Mucosa of rectum (tissue), 2 donors: ENCODE measurements around the gene GJB4.
A peak's percentile ranks its signal among the peaks of the same experiment; 100 is the strongest.
"Not testable (repeated sequence)": the region's sequence is repeated elsewhere in the genome, so short reads cannot be mapped to it uniquely, and the experiment has no call there.

Experiments used
- H3K27ac ChIP-seq, 2 donors: one replicate each; pipeline ENCODE4 v1.7.0; 2013; ENCODE audit warnings: inconsistent platforms in 2 of 2, low read depth in 2 of 2, low read length in 2 of 2
- H3K27me3 ChIP-seq, 2 donors: one replicate each; pipeline ENCODE4 v1.7.0; 2013; ENCODE audit warnings: low read length in 2 of 2; ENCODE audit not compliant: control insufficient read depth in 2 of 2, insufficient read depth in 2 of 2
- H3K36me3 ChIP-seq, 2 donors: one replicate each; pipeline ENCODE4 v1.7.0; 2013; ENCODE audit warnings: low read length in 2 of 2; ENCODE audit not compliant: control insufficient read depth in 2 of 2, insufficient read depth in 2 of 2
- H3K4me1 ChIP-seq, 2 donors: one replicate each; pipeline ENCODE4 v1.7.0; 2013; ENCODE audit warnings: low read length in 2 of 2, mild to moderate bottlenecking in 1 of 2; ENCODE audit not compliant: control insufficient read depth in 2 of 2, insufficient read depth in 2 of 2
- H3K4me3 ChIP-seq, 2 donors: one replicate each; pipeline ENCODE4 v1.7.0; 2013; ENCODE audit warnings: low read length in 2 of 2
- H3K9ac ChIP-seq, 2 donors: one replicate each; pipeline ENCODE4 v1.7.0; 2013; ENCODE audit warnings: low read length in 2 of 2, low read depth in 1 of 2, mild to moderate bottlenecking in 1 of 2
- H3K9me3 ChIP-seq, 2 donors: one replicate each; pipeline ENCODE4 v1.7.0; 2013; ENCODE audit warnings: low read length in 2 of 2; ENCODE audit not compliant: control insufficient read depth in 2 of 2
- donor health status: healthy.
- donor health status: Normal muscosa, but diverticular disease.

GJB4 gene

DNA sequence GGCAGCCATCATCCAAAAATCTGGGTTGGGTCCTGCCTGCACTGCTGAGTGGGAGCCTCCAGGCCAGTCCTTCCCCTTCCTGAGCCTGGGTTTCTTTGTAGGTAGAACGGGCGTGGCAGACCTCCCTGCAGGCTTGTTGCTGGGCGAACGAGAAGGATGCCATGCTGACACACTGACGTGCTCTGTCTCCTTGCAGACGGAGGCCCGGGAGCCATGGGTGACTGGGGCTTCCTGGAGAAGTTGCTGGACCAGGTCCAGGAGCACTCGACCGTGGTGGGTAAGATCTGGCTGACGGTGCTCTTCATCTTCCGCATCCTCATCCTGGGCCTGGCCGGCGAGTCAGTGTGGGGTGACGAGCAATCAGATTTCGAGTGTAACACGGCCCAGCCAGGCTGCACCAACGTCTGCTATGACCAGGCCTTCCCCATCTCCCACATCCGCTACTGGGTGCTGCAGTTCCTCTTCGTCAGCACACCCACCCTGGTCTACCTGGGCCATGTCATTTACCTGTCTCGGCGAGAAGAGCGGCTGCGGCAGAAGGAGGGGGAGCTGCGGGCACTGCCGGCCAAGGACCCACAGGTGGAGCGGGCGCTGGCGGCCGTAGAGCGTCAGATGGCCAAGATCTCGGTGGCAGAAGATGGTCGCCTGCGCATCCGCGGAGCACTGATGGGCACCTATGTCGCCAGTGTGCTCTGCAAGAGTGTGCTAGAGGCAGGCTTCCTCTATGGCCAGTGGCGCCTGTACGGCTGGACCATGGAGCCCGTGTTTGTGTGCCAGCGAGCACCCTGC lies 34.7 kb downstream of the GJB4 start:
- peak overlapping the region in 1 of 2 donors; percentile 33 for H3K4me3 ChIP-seq
- peaks cover 17% of the 10 kb centered on the region in 2 donors for H3K27me3 ChIP-seq
- no peaks in the 10 kb centered on the region for H3K4me1 ChIP-seq
- H3K36me3 ChIP-seq, result no peaks in the 10 kb centered on the region
- no peak overlapping the region for H3K9ac ChIP-seq
- no peak overlapping the region for H3K27ac ChIP-seq
- H3K9me3 ChIP-seq, result no peaks in the 10 kb centered on the region

DNA sequence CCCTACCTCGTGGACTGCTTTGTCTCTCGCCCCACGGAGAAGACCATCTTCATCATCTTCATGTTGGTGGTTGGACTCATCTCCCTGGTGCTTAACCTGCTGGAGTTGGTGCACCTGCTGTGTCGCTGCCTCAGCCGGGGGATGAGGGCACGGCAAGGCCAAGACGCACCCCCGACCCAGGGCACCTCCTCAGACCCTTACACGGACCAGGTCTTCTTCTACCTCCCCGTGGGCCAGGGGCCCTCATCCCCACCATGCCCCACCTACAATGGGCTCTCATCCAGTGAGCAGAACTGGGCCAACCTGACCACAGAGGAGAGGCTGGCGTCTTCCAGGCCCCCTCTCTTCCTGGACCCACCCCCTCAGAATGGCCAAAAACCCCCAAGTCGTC lies 35.2 kb downstream of the GJB4 start:
- no peaks in the 10 kb centered on the region for H3K4me1 ChIP-seq
- no peak overlapping the region for H3K9ac ChIP-seq
- H3K27ac ChIP-seq, result no peak overlapping the region

GRCh38 chr1:34795916-34796315 lies 36.4 kb downstream of the GJB4 start:
- H3K4me3 ChIP-seq, result no peak overlapping the region
- H3K9ac ChIP-seq, result no peak overlapping the region
- no peaks in the 10 kb centered on the region for H3K36me3 ChIP-seq
- H3K27me3 ChIP-seq, result peaks cover 17% of the 10 kb centered on the region in 2 donors
- no peaks in the 10 kb centered on the region for H3K4me1 ChIP-seq
- no peaks in the 10 kb centered on the region for H3K9me3 ChIP-seq
- no peak overlapping the region for H3K27ac ChIP-seq

More for the DNA sequence above, 35.2 kb downstream of the GJB4 start:
- peaks cover 17% of the 10 kb centered on the region in 2 donors for H3K27me3 ChIP-seq
- no peaks in the 10 kb centered on the region for H3K9me3 ChIP-seq
- no peaks in the 10 kb centered on the region for H3K36me3 ChIP-seq
- H3K4me3 ChIP-seq, result no peak overlapping the region

DNA sequence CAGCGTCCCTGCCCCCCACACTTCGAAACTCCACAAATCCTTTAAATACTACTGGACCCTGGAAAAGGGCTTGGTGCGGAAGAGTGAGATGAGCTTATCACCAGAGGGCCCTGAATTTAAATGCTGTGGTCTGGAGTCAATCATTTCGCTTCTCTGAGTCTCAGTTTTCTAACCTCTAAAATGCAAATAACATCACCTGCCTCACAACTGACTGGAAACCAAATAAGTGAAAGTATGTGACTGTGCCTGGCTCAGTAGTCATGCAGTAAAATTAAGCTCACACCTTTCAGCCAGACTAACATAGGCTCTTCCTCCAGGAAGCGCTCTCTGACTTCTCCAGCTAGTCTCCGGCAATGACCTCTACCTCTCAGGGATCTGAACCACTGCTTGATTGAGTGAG lies 37.5 kb downstream of the GJB4 start:
- Histone ChIP-seq H3K27ac (no peak overlapping the region), H3K9ac (no peak overlapping the region), H3K36me3 (no peaks in the 10 kb centered on the region), H3K9me3 (no peaks in the 10 kb centered on the region), H3K4me1 (no peaks in the 10 kb centered on the region), H3K27me3 (peaks cover 12 to 13% of the 10 kb centered on the region in 2 donors), H3K4me3 (no peak overlapping the region)

DNA sequence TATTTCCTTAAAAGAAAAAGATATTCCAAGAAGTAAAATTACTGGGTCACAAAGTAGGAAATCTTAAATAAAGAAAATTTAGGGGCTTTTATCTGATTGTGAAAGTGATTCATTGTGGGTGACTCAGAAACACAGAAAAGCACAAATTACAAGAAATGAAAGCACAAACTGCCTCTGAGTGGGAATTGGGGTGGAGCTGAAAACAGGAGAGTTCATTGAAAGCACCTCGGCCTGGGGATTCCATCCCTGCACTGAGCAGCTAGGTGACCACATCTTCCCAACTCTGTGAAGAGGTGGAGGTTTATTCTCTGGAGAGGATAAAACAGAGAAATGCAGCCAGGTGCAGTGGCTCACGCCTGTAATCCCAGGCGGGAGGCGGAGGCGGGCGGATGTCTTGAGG lies 40.7 kb downstream of the GJB4 start:
- no peaks in the 10 kb centered on the region for H3K27me3 ChIP-seq
- H3K9me3 ChIP-seq, result no peaks in the 10 kb centered on the region
- no peak overlapping the region for H3K4me3 ChIP-seq
- no peak overlapping the region for H3K27ac ChIP-seq
- no peaks in the 10 kb centered on the region for H3K4me1 ChIP-seq
- H3K9ac ChIP-seq, result no peak overlapping the region
- H3K36me3 ChIP-seq, result no peaks in the 10 kb centered on the region

- Histone ChIP-seq H3K9me3 (no peaks in the 10 kb centered on the region), H3K27ac (no peak overlapping the region), H3K4me3 (no peak overlapping the region), H3K9ac (no peak overlapping the region), H3K36me3 (no peaks in the 10 kb centered on the region), H3K4me1 (no peaks in the 10 kb centered on the region), H3K27me3 (no peaks in the 10 kb centered on the region)
Observed at GRCh38 chr1:34803770-34804169, 44.2 kb downstream of the GJB4 start.

- H3K9ac ChIP-seq, result no peak overlapping the region
- no peaks in the 10 kb centered on the region for H3K36me3 ChIP-seq
- H3K27me3 ChIP-seq, result no peaks in the 10 kb centered on the region
- H3K4me1 ChIP-seq, result no peaks in the 10 kb centered on the region
- H3K9me3 ChIP-seq, result no peaks in the 10 kb centered on the region
- H3K27ac ChIP-seq, result no peak overlapping the region
- H3K4me3 ChIP-seq, result no peak overlapping the region
Observed at GRCh38 chr1:34806396-34806795, 46.9 kb downstream of the GJB4 start.

DNA sequence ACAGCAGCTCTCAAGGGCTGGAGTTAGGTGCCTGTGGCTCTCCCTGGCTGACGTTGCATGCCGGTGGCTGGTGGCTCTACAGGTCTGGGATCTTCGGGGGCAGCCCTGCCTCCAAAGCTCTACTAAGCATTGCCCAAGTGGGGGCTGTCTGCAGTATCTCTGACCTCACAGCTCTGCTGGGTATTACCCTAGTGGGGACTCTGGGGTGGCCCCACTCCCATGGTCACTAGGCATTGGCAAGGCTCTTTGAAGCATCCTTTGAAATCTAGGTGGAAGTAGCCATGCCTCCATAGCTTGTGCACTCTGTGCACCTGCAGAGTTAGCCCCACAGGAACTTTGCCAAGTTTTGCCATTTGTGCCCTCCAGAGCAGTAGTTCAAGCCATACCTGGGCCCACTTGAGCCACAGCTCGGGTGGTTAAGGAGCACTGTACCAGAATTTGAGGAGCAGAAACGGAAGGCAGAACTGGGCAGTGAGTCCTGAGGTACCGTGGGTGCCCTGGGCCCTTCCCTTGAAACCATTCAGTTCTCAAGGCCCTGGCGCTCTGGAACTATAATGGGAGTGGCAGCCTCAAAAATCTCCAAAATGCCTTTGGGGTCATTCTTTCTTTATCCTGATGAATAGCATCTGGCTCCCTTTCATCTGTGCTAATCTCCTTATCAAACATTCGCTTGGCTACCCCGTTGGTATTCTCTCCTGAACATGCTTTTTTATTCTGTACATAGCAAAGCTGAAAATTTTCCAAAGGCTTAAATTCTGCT lies 48.7 kb downstream of the GJB4 start:
- Histone ChIP-seq H3K4me3 (no peak overlapping the region), H3K27me3 (no peaks in the 10 kb centered on the region), H3K9me3 (no peaks in the 10 kb centered on the region), H3K36me3 (no peaks in the 10 kb centered on the region), H3K4me1 (no peaks in the 10 kb centered on the region), H3K9ac (no peak overlapping the region), H3K27ac (no peak overlapping the region)

GRCh38 chr1:34810781-34811180 lies 51.2 kb downstream of the GJB4 start:
- H3K9me3 ChIP-seq, H3K36me3 ChIP-seq, H3K27ac ChIP-seq, H3K27me3 ChIP-seq, H3K4me3 ChIP-seq, H3K9ac ChIP-seq, H3K4me1 ChIP-seq: not testable (repeated sequence)
